ENCODE data around the gene HMX1.
A peak's percentile ranks its signal among the peaks of the same experiment; 100 is the strongest.

The HMX1 gene

DNA sequence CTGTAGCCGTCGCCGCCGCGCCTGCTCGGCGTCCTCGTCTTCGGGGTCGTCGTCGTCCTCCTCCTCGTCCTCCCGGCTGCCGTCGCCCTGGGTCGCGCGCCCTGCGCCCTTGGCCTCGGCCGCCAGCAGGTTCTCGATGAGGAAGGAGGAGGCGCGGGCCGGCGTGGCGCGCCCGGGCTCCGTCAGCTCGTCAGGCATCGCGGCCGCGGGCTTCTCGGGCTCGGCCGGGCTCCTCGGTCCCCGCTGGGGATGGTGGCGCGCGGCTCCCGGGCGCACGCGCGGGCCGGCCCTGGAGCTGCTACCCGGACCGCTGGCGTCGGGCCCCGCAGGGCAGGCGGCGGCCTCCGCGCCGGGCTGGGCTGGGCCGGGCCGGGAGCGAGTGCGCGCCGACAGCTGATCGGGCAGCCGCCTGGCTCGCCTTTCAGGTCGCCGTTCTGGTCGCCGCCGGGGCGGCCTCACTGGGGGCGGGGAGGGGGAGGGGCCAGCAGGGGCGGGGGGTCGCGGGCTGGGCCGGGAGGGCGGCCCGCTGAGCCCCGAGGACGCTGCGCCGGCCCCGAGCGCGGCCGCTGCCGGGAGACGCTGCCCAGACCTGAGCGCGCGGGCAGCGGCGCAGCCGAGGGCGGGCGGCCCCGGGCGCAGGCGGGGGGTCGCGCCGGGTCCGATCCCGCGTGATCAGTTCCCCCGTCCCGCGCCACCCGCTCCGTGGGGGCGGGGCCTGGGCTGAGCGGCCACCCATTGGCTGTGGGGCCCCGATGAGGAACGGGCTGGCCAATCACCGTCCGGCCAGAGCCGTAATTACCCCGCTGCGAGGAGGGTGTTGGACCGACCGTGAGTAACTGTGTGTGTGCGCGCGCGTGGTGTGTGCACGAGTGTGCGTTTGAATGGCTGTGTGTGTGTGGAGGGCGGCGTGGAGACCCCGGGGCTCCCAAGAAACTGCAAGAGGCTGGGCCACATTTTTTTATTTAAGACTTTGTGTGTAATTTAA is at the start of gene HMX1:
TSS of gene HMX1 (minus strand) at position 423 of the 985 bp plus-strand sequence. CDS start at position 198, 225 bp downstream.
- no peak for DNase-seq

DNA sequence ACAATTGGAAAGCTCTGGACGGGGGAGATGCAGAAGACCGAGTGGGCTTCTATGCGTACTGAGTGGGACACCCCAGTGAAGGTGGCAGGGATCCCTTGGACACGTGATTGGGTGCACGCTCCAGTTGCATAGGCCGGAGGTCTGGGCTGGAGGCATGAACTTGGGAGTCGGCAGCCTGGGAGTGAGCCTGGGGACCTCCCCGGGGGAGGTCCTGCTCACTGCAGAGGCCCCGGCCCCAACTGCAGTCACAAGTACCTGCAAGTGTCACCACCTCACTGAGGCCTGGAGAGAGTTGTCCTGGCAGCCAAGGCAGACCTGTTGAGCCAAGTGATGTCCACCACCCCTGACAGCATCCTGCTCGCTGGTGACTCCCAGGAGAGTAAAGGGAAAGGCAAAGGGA is 49.3 kb upstream of the HMX1 start:
- no peak for DNase-seq

DNA sequence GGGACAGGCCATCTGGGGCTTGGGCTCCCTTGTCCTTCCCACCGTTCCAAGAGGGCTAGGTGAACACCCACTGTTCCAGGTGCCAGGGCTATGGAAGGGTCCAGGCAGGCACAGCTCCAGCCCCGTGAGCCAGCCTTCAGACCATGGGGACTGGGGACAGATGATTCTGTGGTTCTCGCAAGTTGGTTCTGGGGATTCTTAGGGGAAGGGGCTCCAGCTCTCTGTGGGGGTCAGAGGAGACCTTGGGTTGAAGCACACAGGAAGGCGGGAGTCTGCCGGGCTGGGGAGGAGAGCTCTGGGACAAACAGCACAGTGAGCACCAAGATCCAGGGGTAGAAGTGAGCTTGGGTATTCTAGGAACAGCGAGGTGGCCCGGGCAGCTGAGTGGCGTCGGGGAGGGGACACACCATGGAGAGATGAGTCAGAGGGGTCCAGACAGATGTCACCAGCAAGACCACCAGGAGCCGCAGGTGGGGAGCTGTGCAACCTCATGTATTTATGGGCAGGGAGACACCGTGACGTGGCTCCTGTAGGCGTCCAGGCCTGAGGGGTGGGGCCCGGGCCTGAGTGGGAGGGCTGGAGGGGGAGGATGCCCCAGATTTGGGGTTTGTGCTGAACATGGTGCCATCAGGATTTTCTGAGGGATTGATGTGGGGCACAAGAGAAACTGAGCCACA is 48.8 kb upstream of the HMX1 start:
- no peak for DNase-seq

DNA sequence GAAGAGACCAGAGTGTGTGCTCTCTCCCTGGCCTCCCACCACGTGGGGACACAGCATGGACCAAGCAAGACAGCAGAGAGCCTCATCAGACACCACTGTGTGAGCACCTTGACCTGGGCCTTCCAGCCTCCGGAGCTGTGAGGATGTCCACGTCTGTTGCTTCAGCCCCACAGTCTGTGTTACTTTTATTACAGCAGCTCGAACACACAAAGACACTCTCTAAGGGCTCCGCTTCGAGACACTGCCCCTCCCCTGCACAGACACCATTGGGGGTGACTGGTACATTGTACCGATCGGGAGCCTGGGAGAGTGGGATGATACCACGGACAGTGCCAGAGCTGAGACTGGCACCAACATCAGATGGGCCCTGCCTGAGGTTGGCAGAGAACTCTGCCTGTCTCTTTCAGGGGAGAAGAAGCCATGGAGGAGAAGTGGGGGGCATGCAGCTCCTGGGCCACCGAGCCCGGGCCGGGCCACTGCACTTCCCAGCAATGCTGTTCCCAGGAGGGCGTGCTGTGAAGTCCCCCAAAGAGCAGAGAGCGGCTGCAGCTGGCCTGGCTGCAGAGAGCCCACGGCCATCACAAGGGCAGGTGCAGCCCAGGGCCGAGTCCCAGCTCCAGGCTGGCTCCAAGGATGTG is 48.1 kb upstream of the HMX1 start:
- DNase-seq: no peak

DNA sequence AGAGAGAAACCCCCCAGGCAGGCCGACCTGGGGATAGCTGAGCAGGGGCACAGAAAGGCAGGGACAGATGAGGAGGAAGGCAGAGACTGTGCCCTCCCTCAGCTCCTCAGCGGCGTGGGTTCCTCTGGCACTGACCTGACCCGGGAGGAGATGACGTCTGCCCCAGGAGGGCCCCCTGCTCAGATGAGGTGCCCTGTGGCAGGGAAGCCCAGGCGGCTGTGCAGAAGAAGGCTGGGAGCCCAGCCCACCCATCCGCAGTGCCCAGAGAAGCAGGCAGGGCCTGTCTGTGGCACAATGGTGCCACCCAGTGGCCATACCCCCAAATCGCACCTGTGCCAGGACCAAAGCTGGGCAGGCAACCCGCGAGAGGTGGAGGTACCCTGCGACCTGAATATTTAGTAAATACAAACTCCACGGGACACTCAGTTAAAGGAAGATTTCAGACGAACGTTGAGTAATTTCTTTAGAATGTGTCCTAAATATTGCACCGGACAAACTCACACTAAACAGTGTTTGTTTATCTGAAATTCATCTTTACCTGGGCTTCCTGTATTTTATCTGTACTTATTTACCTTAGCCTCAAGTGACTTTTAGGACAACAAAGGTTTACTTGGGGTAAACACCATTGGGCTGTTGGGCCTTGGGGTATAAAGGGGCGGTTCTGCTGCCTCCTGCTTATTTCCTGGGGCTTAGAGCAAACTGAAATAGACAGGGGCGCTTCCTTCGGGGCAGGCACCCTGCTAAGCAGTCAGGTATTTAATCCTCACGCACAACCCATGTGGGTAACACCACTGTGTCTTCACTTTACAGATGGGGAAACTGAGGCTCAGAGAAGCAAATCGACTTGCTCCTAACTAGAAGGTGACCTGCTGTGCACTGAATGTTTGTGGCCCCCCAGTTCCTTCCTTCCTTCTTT is 46.5 kb upstream of the HMX1 start:
- DNase-seq: peak; percentile 19

DNA sequence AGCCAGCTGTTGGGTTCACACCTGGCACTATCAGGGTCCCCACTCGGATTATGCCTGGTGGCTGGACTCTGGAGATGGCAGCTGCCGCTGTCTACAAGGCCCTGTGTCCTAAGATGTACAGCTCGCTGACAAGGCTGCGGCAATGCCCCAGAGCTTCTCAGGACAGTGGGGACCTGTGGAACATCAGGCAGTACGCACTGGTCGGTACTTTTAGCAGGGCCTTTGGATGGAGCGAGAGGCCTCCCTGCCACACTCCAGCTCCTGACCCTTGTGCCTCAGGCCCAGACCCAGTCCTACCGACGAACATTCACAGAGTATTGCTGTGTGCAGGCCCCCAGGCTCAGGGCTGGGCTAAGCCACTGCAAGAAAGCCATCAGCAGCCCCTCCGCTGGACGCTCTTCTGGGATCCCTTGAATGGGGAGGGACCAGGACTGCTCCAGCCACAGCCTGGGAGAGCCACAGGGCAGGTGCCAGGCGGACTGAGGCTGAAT is 45.7 kb upstream of the HMX1 start:
- no peak for DNase-seq

DNA sequence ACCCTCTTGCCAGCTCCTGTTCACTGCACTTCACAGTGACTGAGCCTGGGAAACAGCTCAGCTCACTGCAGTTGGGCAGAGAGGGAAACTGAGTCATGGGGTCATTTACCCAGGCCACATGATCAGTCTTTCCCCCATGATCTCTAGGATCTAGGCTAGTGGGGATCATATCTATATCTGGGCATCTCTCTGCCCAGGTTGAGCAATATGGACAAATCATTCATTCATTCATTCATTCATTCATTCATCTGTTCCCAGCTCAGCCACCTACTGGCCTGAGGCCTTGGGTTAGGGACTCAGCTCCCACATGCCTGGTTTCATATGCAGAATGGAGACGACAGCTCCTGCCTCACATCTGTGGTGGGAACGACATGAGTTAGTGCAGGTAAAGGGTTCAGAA is 45.3 kb upstream of the HMX1 start:
- DNase-seq: no peak

DNA sequence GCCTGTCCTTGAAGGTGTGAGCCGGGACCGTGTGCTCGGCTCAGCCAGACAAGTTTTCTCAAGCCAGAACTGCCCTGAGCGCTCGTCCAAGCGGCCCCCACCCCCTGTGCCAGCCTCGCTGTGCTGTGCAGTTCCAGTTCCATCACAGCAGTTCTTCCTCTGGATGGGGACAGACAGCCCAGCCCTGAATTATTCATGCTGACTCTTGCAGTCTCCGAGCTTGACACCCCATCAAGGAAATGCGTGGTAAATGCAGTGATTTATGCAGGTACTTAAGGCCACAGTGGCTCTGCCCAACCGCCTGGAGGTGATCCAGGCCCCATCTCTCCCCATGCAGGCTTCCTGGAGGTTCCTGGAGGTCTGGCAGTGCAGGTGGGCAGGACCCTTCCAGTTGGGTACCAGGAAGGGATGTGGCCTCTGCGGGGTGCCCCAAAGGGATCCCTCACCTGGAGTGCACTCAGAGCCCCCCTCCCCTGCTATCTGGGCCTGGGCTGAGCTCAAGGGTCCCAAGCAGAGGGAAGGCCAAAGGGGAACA is 44.8 kb upstream of the HMX1 start:
- no peak for DNase-seq

DNA sequence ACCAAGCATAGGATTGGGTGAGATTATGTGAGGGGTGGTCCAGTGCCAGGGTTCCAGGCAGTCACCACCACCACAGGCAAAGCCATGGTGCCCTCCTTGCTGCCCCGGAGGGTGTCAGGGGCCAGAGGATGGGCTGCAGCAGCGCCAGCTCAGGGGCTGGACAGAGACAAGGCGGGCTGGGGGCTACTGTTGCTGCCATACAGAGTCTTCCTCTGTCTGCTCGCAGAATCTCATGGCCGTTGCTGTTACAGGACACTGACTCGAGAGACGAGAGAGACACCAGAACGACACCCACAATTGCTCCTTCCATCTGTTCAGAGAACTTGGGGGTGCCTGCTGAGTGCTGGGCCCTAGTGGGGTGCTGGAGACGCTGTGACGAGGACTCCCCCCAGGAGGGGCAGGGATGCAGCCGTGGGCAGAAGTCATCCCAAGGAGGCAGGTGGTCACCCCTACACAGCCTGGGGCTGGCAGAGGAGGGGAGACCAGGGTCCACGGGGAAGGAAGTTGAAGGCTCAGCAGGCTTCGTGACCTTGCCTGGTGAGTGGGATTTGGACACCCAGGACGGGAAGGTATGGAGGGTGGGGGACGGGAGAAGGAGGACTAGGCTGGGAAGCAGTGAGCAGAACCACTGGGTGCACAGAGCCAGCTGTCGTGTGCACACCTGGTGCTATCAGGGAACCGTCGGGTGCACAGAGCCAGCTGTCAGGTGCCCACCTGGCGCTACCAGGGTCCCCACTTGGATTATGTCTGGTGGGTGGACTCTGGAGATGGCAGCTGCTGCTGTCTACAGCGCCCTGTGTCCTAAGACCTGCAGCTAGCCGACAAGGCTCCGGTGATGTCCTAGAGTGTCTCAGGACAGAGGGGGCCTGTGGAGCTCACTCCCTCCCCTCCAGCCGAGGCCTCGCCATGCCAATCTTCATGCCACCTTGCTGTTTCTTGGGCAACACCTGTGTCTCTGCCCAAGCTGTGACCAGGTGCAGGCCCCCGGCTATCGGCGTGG is 43.9 kb upstream of the HMX1 start:
- no peak for DNase-seq

DNA sequence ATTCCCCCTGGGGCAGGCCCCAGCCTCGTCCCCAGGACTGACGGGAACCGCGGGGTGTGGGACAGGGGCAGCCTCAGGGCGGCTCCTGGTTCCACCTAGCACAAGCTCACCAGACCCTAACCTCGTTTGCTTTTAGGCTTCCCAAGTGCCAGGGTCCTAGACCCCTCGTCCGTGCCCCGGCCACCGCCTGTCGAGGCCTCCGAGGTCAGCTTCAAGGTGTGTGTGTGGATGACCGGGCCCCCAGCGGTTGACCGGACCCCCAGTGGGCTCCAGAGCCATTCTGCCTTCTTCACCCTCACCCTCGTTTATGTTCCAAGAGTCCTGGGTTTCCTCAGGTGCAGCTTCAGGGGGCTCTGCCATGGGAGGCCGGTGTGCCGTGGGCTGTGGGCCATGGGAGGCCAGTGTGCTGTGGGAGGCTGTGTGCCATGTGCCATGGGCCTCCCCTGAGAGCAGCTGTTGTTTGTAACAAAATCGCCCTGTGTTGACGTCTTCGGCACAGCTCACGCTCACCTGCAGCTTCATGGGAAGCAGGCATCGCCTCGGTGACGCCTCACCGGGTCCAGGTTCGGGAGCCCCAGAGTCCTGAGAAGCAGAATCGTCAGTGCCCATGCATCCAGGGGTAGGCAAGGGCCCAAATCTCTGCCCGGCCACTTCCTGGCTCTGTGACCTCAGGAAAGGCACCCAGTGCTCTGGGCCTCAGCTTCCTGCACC is 43.0 kb upstream of the HMX1 start:
- no peak for DNase-seq

DNA sequence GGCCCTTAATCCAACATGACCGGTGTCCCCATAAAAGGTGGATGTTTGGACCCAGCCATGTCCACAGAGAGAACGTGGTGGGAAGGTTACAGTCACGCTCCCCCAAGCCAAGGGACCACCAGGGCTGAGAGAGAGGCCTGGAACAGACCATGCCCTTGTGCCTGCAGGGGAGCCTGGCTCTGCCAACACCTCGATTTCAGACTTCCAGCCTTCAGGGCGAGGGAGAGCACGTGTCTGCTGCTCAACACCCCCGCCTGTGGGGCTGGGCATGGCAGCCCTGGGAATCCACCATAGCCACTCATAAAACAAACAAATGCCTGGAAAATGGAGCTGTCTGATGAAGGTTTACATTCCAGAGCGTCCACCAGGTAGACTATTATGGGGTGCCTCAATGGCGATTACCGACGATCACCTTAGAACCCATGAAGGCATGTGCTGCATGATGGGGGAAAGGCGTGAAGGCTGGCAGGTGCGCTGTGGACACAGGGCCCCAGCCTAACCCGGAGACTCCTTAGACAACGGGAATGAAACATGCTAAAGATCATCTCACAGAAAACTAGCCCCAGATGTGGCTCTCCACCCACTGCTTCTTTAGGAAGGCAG is 42.3 kb upstream of the HMX1 start:
- no peak for DNase-seq

DNA sequence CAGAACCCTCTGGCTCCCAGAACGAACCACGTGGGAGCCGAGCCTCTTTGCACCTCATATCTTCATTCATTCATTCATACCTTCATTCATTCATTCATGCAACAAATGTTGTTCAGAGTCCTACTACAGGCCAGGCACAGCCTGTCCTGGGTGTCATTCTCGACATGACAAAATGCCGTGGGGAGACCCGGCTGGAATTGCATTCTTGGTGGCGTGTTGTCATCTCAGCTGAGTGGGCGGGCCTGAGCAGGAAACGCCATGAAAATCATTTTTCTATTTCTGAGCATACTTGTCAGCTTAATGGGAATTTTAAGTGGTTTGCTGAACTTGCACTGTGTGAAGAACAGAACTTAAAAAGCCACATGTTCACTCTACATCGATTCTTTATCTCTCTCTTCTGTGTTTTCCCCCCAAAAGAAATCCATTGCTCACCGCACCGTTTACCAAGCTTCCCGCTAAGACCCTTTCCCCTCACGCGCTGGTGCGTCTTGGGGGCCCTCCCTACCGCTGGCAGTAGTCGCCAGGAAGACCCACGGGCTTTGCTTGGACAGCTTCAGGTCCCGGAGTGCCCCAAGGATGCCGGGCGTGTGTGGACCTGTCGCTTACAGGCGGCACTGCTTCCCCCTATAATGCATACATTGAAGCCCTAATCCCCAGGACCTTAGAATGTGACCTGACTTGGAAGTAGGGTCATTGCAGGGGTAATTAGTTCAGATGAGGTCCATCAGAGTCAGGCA is 41.6 kb upstream of the HMX1 start:
- no peak for DNase-seq

DNA sequence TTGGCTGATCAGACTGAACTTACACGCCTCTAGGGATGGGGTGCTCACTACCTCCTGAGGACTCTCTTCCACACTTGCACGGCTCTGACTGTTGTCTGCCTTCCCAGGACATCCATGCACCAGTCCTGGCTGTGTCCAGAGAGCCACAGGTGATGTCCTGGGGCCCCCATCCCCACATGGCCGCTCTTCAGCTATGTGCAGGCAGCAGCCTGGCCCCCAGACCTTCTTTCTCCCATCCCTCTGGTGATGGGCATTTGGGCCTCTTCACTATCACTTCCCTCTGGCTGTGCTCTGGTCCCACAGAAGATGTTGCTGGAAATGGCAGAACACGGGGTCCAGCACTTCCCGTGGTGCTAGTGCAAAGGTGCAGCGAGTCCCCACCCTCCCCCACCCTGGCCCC is 40.9 kb upstream of the HMX1 start:
- DNase-seq: no peak

DNA sequence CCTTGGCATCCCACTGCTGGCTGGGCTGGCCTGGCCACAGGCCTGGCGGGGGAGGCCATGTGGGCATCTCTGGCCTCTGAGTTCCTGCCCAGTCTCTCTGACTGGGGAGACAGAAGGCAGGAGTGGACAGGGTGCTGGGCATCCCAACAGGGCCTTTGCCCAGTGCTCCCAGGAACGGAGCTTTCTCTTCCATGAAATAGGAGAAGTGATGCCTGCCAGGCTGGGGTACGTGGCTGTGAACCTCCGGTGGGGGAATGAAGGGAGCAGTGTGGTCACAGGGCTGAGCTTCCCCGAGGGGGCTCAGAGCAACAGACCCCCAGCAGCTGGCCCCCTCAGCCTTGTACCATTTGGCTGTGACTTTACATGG is 40.4 kb upstream of the HMX1 start:
- no peak for DNase-seq

DNA sequence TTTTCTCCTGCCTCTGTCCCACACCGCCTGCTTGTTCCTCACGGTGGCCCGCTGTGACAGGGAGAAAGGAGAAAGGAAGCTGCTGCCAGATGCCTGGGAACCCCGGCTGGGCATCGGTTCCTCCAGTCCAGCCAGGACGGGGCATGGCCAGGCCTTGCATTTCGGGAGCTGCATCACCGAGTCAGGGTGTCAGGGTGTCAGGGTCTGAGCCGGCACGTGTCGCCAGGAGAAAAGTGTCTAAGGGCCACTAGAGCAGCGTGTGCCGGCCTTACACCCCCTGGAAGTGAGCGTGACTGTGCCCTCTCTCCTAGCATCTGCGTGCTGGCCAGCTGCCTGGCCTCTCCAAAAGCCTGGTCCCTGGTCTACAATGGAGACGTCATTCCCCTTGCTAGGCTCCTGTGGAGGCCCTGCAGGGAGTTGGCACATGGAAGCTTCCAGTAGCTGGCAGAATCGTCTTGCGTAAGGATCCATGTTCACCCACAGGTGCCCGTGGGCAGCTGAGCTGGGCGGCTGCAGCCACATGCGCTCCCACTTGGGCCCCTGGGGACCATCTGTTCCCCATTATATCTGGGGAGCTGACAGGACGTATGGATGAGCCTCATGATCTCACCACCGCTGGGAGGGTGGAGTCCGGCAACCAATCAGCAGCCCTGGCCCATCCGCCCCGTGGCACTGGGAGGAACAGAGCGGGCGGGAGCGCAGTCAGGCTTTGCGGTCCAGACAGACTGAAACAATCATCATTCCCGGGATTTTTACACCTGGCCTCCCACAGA is 39.9 kb upstream of the HMX1 start:
- DNase-seq: no peak

DNA sequence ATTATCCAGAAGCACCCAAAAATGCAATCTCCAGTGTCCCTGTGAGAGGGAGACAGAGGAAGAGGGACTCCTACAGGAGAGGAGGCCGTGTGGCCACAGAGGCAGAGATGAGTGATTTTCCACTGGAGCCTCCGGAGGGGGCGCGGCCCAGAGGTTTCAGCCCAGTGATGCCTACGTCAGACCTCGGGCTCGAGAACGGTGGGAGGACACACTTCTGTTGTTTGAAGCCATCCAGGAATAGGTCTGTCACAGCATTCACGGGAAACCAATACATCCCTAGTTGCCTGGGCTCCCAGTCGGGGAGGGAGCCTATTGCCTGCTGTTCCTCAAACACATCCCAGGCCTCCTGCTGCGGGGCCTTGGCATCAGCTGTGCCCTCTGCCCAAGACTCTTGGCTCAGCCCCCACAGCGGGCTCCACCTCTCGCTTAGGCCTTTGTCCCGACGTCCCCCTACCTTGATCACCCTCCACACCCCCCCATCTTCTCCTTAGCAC is 39.2 kb upstream of the HMX1 start:
- no peak for DNase-seq

DNA sequence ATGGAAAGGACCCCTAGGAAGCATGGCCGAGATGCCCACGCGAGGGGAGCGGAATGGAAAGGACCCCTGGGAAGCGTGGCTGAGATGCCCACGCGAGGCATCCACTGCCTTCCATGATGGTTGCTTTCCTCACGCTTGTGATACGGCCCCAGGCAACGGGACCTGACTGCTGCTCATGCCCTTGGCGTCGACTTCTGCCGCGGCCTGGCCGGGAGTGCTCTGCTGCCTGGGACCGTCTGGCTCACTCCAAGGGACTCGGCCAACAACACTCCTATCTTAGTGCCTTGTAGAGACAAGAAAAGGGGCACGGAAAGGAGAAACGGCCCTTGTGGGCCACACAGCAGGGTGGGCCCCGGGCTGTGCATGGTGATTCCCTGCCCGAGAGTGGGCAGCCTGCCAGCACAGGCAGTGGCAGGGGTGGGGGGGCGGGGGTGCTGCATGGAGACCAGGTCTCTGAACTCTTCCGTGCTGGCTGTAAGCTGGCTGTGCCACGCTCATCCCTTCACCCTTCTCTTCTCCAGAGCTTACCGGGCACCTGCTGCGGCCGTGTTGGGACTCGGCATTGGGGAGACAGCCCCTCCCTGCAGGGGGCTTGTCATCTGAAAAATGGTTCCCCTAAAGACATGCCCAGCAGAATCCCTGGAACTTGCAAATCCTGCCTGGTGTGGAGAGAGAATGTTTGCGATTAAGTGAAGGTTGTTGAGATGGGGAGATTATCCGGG is 38.6 kb upstream of the HMX1 start:
- DNase-seq: no peak

Measured in NCI-H2029 (cell line).